IMR-90 (cell line): Measurements from ENCODE around the gene KCNT1. TPM values are rescaled to one million over a fixed set of nuclear protein-coding genes. Genes with fewer than 3 reads are reported as not detected.

Experiments
- ATAC-seq: fragments of 200-7000 bp; cut with Tn5 transposase; 2 replicates; pipeline ENCODE4 v1.9.1; 2020; ENCODE audit warnings: low read depth, mild to moderate bottlenecking, moderate library complexity
- BruUV-seq: library from RNA; stranded (reverse); fragments of 400-500 nt; replicated peaks from 2 replicates; lab custom pipeline; 2021; lab: Mats Ljungman, UMichigan
- CTCF ChIA-PET: fragments of 300-600 bp; formaldehyde crosslinking; extraction: SDS; loops from one replicate; lab custom pipeline; 2021; ENCODE audit warnings: antibody characterized with exemption; lab: Yijun Ruan, JAX
- POLR2A ChIA-PET: fragments of 300-600 bp; sonication (Branson Sonifier 250); formaldehyde crosslinking; loops from one replicate; lab custom pipeline; 2022; ENCODE audit warnings: antibody characterized with exemption; ENCODE audit not compliant: unreplicated experiment; lab: Charles Lee
- DNase-seq: peaks from one replicate; pipeline ENCODE4 v3.0.0; 2013
- H2AFZ ChIP-seq: replicated peaks from 2 replicates; pipeline ENCODE3; 2013; ENCODE audit warnings: low read length, mild to moderate bottlenecking; ENCODE audit not compliant: poor library complexity
- H2AK5ac ChIP-seq: 2 replicates; pipeline ENCODE4 v1.6.1; 2013; ENCODE audit warnings: low read depth, low read length, inconsistent platforms
- H2AK9ac ChIP-seq: replicated peaks from 2 replicates; pipeline ENCODE3; 2013; ENCODE audit warnings: mild to moderate bottlenecking, low read depth, low read length, moderate library complexity; ENCODE audit not compliant: poor library complexity
- H2BK120ac ChIP-seq: 2 replicates; pipeline ENCODE4 v1.6.1; 2013; ENCODE audit warnings: low read depth, low read length, inconsistent platforms
- H2BK15ac ChIP-seq: 3 replicates; pipeline ENCODE4 v1.6.1; 2013; ENCODE audit warnings: low read depth, low read length, inconsistent platforms
- H2BK20ac ChIP-seq: 2 replicates; pipeline ENCODE4 v1.6.1; 2013; ENCODE audit warnings: low read depth, mild to moderate bottlenecking, inconsistent platforms, low read length, moderate library complexity
- H2BK5ac ChIP-seq: 2 replicates; pipeline ENCODE4 v1.6.1; 2013; ENCODE audit warnings: mild to moderate bottlenecking, low read depth, low read length, inconsistent platforms; ENCODE audit not compliant: poor library complexity, severe bottlenecking
- H3K14ac ChIP-seq: replicated peaks from 2 replicates; pipeline ENCODE4 v1.6.1; 2013; ENCODE audit warnings: low read depth, low read length, inconsistent platforms
- H3K18ac ChIP-seq: 2 replicates; pipeline ENCODE4 v1.6.1; 2013; ENCODE audit warnings: low read depth, low read length, control low read depth
- H3K23ac ChIP-seq: 2 replicates; pipeline ENCODE4 v1.6.1; 2013; ENCODE audit warnings: low read depth, low read length, inconsistent platforms
- H3K27ac ChIP-seq: 2 replicates; pipeline ENCODE4 v1.5.1; 2013; ENCODE audit warnings: mild to moderate bottlenecking, control low read depth, low read length; ENCODE audit not compliant: insufficient read depth
- H3K27me3 ChIP-seq: 2 replicates; pipeline ENCODE4 v1.6.1; 2013; ENCODE audit warnings: low read length; ENCODE audit not compliant: control insufficient read depth, insufficient read depth
- H3K36me3 ChIP-seq: 2 replicates; pipeline ENCODE4 v1.6.1; 2013; ENCODE audit warnings: low read length, mixed read lengths; ENCODE audit not compliant: control insufficient read depth, insufficient read depth
- H3K4ac ChIP-seq: 2 replicates; pipeline ENCODE4 v1.6.1; 2013; ENCODE audit warnings: low read depth, low read length, inconsistent platforms
- H3K4me1 ChIP-seq: 2 replicates; pipeline ENCODE4 v1.6.1; 2013; ENCODE audit warnings: low read length, mixed read lengths; ENCODE audit not compliant: control insufficient read depth, insufficient read depth
- H3K4me2 ChIP-seq: 2 replicates; pipeline ENCODE4 v1.6.1; 2013; ENCODE audit warnings: low read depth, mild to moderate bottlenecking, control low read depth, low read length, moderate library complexity
- H3K4me3 ChIP-seq: 2 replicates; pipeline ENCODE4 v1.5.1; 2013; ENCODE audit warnings: low read depth, mild to moderate bottlenecking, control low read depth, low read length, moderate library complexity; ENCODE audit not compliant: insufficient read depth
- H3K56ac ChIP-seq: 2 replicates; pipeline ENCODE4 v1.6.1; 2013; ENCODE audit warnings: low read length, inconsistent platforms; ENCODE audit not compliant: insufficient read depth; ENCODE audit errors: extremely low read depth
- H3K79me1 ChIP-seq, 2 experiments: 2 replicates each; pipeline ENCODE4 v1.6.1; 2013; ENCODE audit warnings: low read length in 2 of 2, inconsistent platforms in 1 of 2, low read depth in 1 of 2
- H3K9ac ChIP-seq: 2 replicates; pipeline ENCODE4 v1.6.1; 2013; ENCODE audit warnings: low read depth, low read length, control low read depth
- H3K9me1 ChIP-seq: 2 replicates; pipeline ENCODE4 v1.6.1; 2013; ENCODE audit warnings: low read length, inconsistent platforms; ENCODE audit not compliant: insufficient read depth
- H3K9me3 ChIP-seq: 2 replicates; pipeline ENCODE4 v1.6.1; 2013; ENCODE audit warnings: low read length; ENCODE audit not compliant: control insufficient read depth, insufficient read depth
- H4K20me1 ChIP-seq: 2 replicates; pipeline ENCODE4 v1.6.1; 2013; ENCODE audit warnings: low read length, inconsistent platforms; ENCODE audit not compliant: insufficient read depth
- H4K5ac ChIP-seq: 2 replicates; pipeline ENCODE4 v1.6.1; 2013; ENCODE audit warnings: mild to moderate bottlenecking, low read depth, low read length, control low read depth
- H4K8ac ChIP-seq, 2 experiments: 2 replicates each; pipeline ENCODE4 v1.6.1; 2013; ENCODE audit warnings: low read depth in 2 of 2, low read length in 2 of 2, control low read depth in 1 of 2, inconsistent platforms in 1 of 2
- H4K91ac ChIP-seq: 2 replicates; pipeline ENCODE4 v1.6.1; 2013; ENCODE audit warnings: low read depth, low read length, inconsistent platforms; ENCODE audit not compliant: insufficient read depth
- MAZ ChIP-seq: IDR thresholded peaks from 2 replicates; pipeline ENCODE4 v1.6.1; 2012; ENCODE audit warnings: low read depth, mild to moderate bottlenecking, low read length, improper control_type of control experiment, moderate library complexity, borderline replicate concordance
- WGBS, 2 experiments: methylation state at CpG; one replicate each; pipeline versions ENCODE4 v1.1.5 to v1.1.7; 2013; ENCODE audit warnings: missing lambda C conversion rate in 2 of 2; ENCODE audit not compliant: insufficient read length in 1 of 2; ENCODE audit errors: extremely low coverage in 2 of 2; 5-methylcytosine and 5-hydroxymethylcytosine counted together
- dilution Hi-C: fragments of 300-500 bp; cut with HindIII; formaldehyde crosslinking; loops from one replicate; pipeline ENCODE4 v1.14.3; 2018; ENCODE audit warnings: low sequenced_read_pairs; ENCODE audit not compliant: unreplicated experiment
- in situ Hi-C: fragments of 300-500 bp; cut with MboI; formaldehyde crosslinking; loops from 3 replicates; pipeline ENCODE4 v1.14.3; 2019; ENCODE audit warnings: low sequenced_read_pairs, inconsistent platforms, mixed read lengths
- intact Hi-C: fragments of 100-400 bp; cut with micrococcal nuclease; formaldehyde crosslinking; loops from 2 replicates; pipeline ENCODE4 v1.10.0; 2022
- polyA plus RNA-seq, 3 experiments: library from polyadenylated mRNA; depleted of rRNA; stranded (reverse); fragments of >200 nt; gene quantifications; 2 replicates each; pipeline ENCODE4 v1.2.3, GENCODE V29; 2012; ENCODE audit warnings: low replicate concordance in 1 of 3
- total RNA-seq: library from RNA; depleted of rRNA; stranded (reverse); fragments of >200 nt; gene quantifications from 2 replicates; pipeline ENCODE4 v1.2.3, GENCODE V29; 2012

Gene KCNT1
- total and polyA plus RNA-seq, 2 of the 4 experiments (the other 2 are of a cell fraction): not detected

DNA sequence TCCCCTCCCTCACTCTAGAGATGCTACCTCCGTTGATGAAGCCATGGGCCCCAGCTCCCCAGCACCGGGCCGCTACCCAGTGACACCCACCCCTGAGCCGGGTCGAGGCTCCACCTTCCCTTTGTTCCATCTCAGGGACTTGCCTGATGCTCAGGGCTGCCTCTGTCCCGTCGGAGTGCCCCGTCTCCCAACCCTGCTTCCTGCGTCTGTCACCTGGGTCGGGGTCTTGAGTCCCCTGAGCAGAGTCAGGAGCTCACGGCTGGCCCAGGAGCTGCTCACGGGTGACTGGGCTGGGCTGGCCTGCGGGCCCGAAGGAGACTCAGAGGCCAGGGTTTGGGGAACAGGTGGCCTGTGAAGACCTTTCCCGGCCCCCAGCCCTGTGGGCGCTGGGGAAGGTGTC lies 85.3 kb downstream of the KCNT1 start:
- CTCF ChIA-PET: no interaction called here
- dilution Hi-C loops (no loop called here), intact Hi-C loops (no loop called here), in situ Hi-C loops (no loop called here)
- no peak overlapping the region for H2BK15ac ChIP-seq
- no peaks in the 10 kb centered on the region for H3K36me3 ChIP-seq
- no peak overlapping the region for H3K56ac ChIP-seq
- H3K4me3 ChIP-seq: no peak overlapping the region
- ATAC-seq (no peak), DNase-seq (no peak)
- H2AFZ ChIP-seq: no peak overlapping the region
- no peak overlapping the region for H2BK20ac ChIP-seq
- no peak overlapping the region for H4K5ac ChIP-seq
- no peaks in the 10 kb centered on the region for H3K4me1 ChIP-seq
- H3K18ac ChIP-seq: no peak overlapping the region
- POLR2A ChIA-PET: no interaction called here
- no peak overlapping the region for H2BK120ac ChIP-seq
- H4K8ac ChIP-seq: no peak overlapping the region
- H2BK5ac ChIP-seq: no peak overlapping the region
- peaks cover 27% of the 10 kb centered on the region; the same call in 1 of the 2 replicates for H3K27me3 ChIP-seq
- no peaks in the 10 kb centered on the region for H3K79me1 ChIP-seq
- no peaks in the 10 kb centered on the region for H4K20me1 ChIP-seq
- H3K4ac ChIP-seq: no peak overlapping the region
- WGBS, 2 experiments: 84% methylated on average over 6 of the region's 16 CpGs; no CpG with 5 or more reads in 1 of the 2 experiments
- H2AK9ac ChIP-seq: no peak overlapping the region
- no peak overlapping the region for H3K9ac ChIP-seq
- BruUV-seq: no TSS peak
- H3K14ac ChIP-seq: no peak overlapping the region
- TF ChIP-seq MAZ: no peak
- no peak overlapping the region for H4K91ac ChIP-seq
- H3K4me2 ChIP-seq: no peak overlapping the region
- H3K9me1 ChIP-seq: no peaks in the 10 kb centered on the region
- H3K9me3 ChIP-seq: no peaks in the 10 kb centered on the region
- H3K23ac ChIP-seq: no peak overlapping the region
- H3K27ac ChIP-seq: no peak overlapping the region
- H2AK5ac ChIP-seq: no peak overlapping the region
